RPMI7951 (cell line): ENCODE results near the gene GRK1. TPM values are rescaled to one million over a fixed set of nuclear protein-coding genes. Genes with fewer than 3 reads are reported as not detected.

ENCODE experiments used
- DNase-seq: peaks from one replicate; pipeline ENCODE4 v3.0.0-alpha.2; 2012; ENCODE audit warnings: low read depth
- total RNA-seq: library from RNA; depleted of rRNA; stranded (reverse); fragments of >200 nt; shearing (Covaris generic); gene quantifications from 2 replicates; pipeline ENCODE4 v1.2.3, GENCODE V29; 2014

GRK1 gene
- total RNA-seq, 1 experiment from 2014 or later, result not detected

GRCh38 chr13:113729187-113730019, 62.4 kb downstream of the GRK1 start:
- DNase-seq, result peak; percentile 31

- DNase-seq, result no peak
These were observed 63.3 kb downstream of the GRK1 start for GRCh38 chr13:113730258-113730691.

- no peak for DNase-seq
These were observed 63.8 kb downstream of the GRK1 start for GRCh38 chr13:113730831-113731191.

GRCh38 chr13:113731192-113732175, 64.5 kb downstream of the GRK1 start:
- no peak for DNase-seq

GRCh38 chr13:113732176-113732960, 65.3 kb downstream of the GRK1 start:
- DNase-seq, result no peak

GRCh38 chr13:113732961-113733950, 66.2 kb downstream of the GRK1 start:
- DNase-seq, result no peak

- DNase-seq, result no peak
These were observed 67.2 kb downstream of the GRK1 start for GRCh38 chr13:113734099-113734825.

GRCh38 chr13:113734826-113735125, 67.8 kb downstream of the GRK1 start:
- no peak for DNase-seq

- DNase-seq, result no peak
These were observed 68.2 kb downstream of the GRK1 start for GRCh38 chr13:113735194-113735593.

GRCh38 chr13:113735750-113736149, 68.7 kb downstream of the GRK1 start:
- DNase-seq, result no peak

- DNase-seq, result no peak
These were observed 69.3 kb downstream of the GRK1 start for GRCh38 chr13:113736258-113736731.

GRCh38 chr13:113737803-113738202, 70.8 kb downstream of the GRK1 start:
- DNase-seq, result no peak

GRCh38 chr13:113739527-113740285, 72.7 kb downstream of the GRK1 start:
- DNase-seq, result no peak

GRCh38 chr13:113740286-113740556, 73.2 kb downstream of the GRK1 start:
- DNase-seq, result no peak

- no peak for DNase-seq
These were observed 73.6 kb downstream of the GRK1 start for GRCh38 chr13:113740661-113741060.

- peak; percentile 50 for DNase-seq
These were observed 74.2 kb downstream of the GRK1 start for GRCh38 chr13:113741191-113741668.

GRCh38 chr13:113742000-113742441, 75.0 kb downstream of the GRK1 start:
- DNase-seq, result peak; percentile 70

- DNase-seq, result no peak
These were observed 75.6 kb downstream of the GRK1 start for GRCh38 chr13:113742445-113743120.
